ENCODE results near the gene NAT9. TPM values are rescaled to one million over a fixed set of nuclear protein-coding genes. Genes with fewer than 3 reads are reported as not detected.

The NAT9 gene
- total and polyA plus RNA-seq, 7 experiments from 2014 or later = 16.8 to 78.8 (median 53.9) TPM

- Histone ChIP-seq H3K4me1 (ENCODE audit: control insufficient read depth in 2 of 2, insufficient read depth in 2 of 2, low read length in 2 of 2) (peaks cover 55% of the 10 kb centered on the region in 2 donors), H3K36me3 (ENCODE audit: control insufficient read depth in 2 of 3, insufficient read depth in 3 of 3, low read length in 3 of 3) (no peaks in the 10 kb centered on the region), H3K9me3 (ENCODE audit: control insufficient read depth in 2 of 3, low read length in 3 of 3) (no peaks in the 10 kb centered on the region), H3K27me3 (ENCODE audit: control insufficient read depth in 2 of 2, insufficient read depth in 2 of 2, low read length in 2 of 2) (no peaks in the 10 kb centered on the region), H3K4me3 (ENCODE audit: low read length) (peak overlapping the region; percentile 95), H3K27ac (ENCODE audit: low read depth, low read length) (peak overlapping the region; percentile 71)
- ATAC-seq = peak; percentile 78
- H3K27me3 Mint-ChIP-seq = peaks cover 0 to 17% (median 0%) of the 10 kb centered on the region in 5 donors
- peaks cover 0 to 2% (median 0%) of the 10 kb centered on the region in 11 donors for H3K9me3 Mint-ChIP-seq
- H3K27ac Mint-ChIP-seq = peak overlapping the region; percentile 79 to 99 (median 93)
- POLR2A ChIA-PET = interaction anchor here (0.5 to 4.6 kb wide), 13 partner anchors 8 to 135 kb away, joined by 3 to 54 read pairs (median 18); partner anchors contain the start of genes FDXR and NAT9
- CTCF ChIA-PET = interaction anchor here (0.6 to 6.7 kb wide), 17 partner anchors 8 to 172 kb away, joined by 3 to 166 read pairs (median 7); partner anchors contain the start of gene NAT9
- peaks cover 57 to 71% (median 68%) of the 10 kb centered on the region in 7 donors for H3K4me1 Mint-ChIP-seq
- H3K36me3 Mint-ChIP-seq = peaks cover 0 to 19% (median 0%) of the 10 kb centered on the region in 5 donors
- intact Hi-C loops (cut with micrococcal nuclease) = loop anchor here (1.0 to 10.0 kb wide), 4 partner anchors 10 to 134 kb away; partner anchors contain the start of genes FDXR (in 1 of the 2) and NHERF1 (in 1 of the 2)
- peak; percentile 51 to 77 (median 68) for DNase-seq
- H3K4me3 Mint-ChIP-seq = peak overlapping the region; percentile 85 to 97 (median 92)
These were observed 37.8 kb downstream of the NAT9 start for GRCh38 chr17:74738051-74738996.

- intact Hi-C loops (cut with micrococcal nuclease) = loop anchor here (1.0 to 10.0 kb wide), 8 partner anchors 11 to 359 kb away; partner anchors contain the start of genes FDXR (in 1 of the 2) and NHERF1 (in 1 of the 2)
- POLR2A ChIA-PET = interaction anchor here (0.5 to 4.6 kb wide), 13 partner anchors 9 to 135 kb away, joined by 3 to 54 read pairs (median 18); partner anchors contain the start of genes FDXR and NAT9
- DNase-seq = peak in 5 of 9 donors; percentile 36 to 53 (median 44)
- Histone ChIP-seq H3K27ac (ENCODE audit: low read depth, low read length) (peak overlapping the region; percentile 71), H3K4me1 (ENCODE audit: control insufficient read depth in 2 of 2, insufficient read depth in 2 of 2, low read length in 2 of 2) (peaks cover 46 to 47% of the 10 kb centered on the region in 2 donors), H3K4me3 (ENCODE audit: low read length) (peak overlapping the region; percentile 95), H3K36me3 (ENCODE audit: control insufficient read depth in 2 of 3, insufficient read depth in 3 of 3, low read length in 3 of 3) (no peaks in the 10 kb centered on the region), H3K9me3 (ENCODE audit: control insufficient read depth in 2 of 3, low read length in 3 of 3) (no peaks in the 10 kb centered on the region), H3K27me3 (ENCODE audit: control insufficient read depth in 2 of 2, insufficient read depth in 2 of 2, low read length in 2 of 2) (no peaks in the 10 kb centered on the region)
- H3K27ac Mint-ChIP-seq = peak overlapping the region; percentile 79 to 99 (median 93)
- H3K27me3 Mint-ChIP-seq = peaks cover 0 to 17% (median 0%) of the 10 kb centered on the region in 5 donors
- CTCF ChIA-PET = interaction anchor here (0.5 to 6.7 kb wide), 20 partner anchors 9 to 250 kb away, joined by 3 to 166 read pairs (median 4); partner anchors contain the start of genes CDR2L and NAT9
- H3K36me3 Mint-ChIP-seq = peaks cover 0 to 12% (median 0%) of the 10 kb centered on the region in 5 donors
- H3K4me3 Mint-ChIP-seq = peak overlapping the region; percentile 85 to 97 (median 92)
- peaks cover 0 to 2% (median 0%) of the 10 kb centered on the region in 11 donors for H3K9me3 Mint-ChIP-seq
- peaks cover 51 to 63% (median 60%) of the 10 kb centered on the region in 7 donors for H3K4me1 Mint-ChIP-seq
- ATAC-seq = peak; percentile 48
These were observed 38.7 kb downstream of the NAT9 start for GRCh38 chr17:74737299-74738050.

- CTCF ChIA-PET = interaction anchor here (0.5 to 6.7 kb wide), 28 partner anchors 10 to 358 kb away, joined by 3 to 166 read pairs (median 4); partner anchors contain the start of genes CDR2L and NAT9
These were observed 39.4 kb downstream of the NAT9 start, which contains the start of gene RAB37 for GRCh38 chr17:74736513-74737298. Gene RAB37, plus strand, starts transcription at chr17:74737256. Its CDS starts 17 bp downstream, at chr17:74737273.

DNA sequence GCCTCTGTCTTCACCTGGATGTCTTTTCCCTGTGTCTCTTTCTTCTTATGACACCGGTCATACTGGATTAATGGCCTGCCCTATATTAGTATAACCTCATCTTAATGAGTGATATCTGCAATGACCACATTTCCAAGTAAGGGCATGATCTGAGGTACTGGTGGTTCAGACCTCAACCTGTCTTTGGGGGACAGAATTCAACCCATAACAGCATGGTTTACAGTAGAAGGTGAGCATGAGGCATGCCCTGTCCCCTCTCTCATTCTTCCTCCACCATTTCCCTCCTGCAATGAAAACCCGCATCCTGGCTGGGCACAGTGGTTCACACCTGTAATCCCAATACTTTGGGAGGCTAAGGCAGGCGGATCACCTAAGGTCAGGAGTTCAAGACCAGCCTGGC, 41.9 kb downstream of the NAT9 start:
- ATAC-seq (no peak), DNase-seq (no peak)
- no peak overlapping the region for H3K27ac ChIP-seq (ENCODE audit: low read depth, low read length)
- H3K36me3 ChIP-seq (ENCODE audit: control insufficient read depth in 2 of 3, insufficient read depth in 3 of 3, low read length in 3 of 3) = no peaks in the 10 kb centered on the region
- H3K27me3 Mint-ChIP-seq = peaks cover 0 to 17% (median 0%) of the 10 kb centered on the region in 5 donors
- H3K4me3 Mint-ChIP-seq = peak overlapping the region in 1 of 10 donors; percentile 57
- no peaks in the 10 kb centered on the region for H3K9me3 ChIP-seq (ENCODE audit: control insufficient read depth in 2 of 3, low read length in 3 of 3)
- peaks cover 23 to 45% (median 30%) of the 10 kb centered on the region in 7 donors for H3K4me1 Mint-ChIP-seq
- no peak overlapping the region for H3K4me3 ChIP-seq (ENCODE audit: low read length)
- H3K27ac Mint-ChIP-seq = peak overlapping the region in 5 of 9 donors; percentile 19 to 76 (median 59)
- H3K9me3 Mint-ChIP-seq = no peaks in the 10 kb centered on the region
- H3K27me3 ChIP-seq (ENCODE audit: control insufficient read depth in 2 of 2, insufficient read depth in 2 of 2, low read length in 2 of 2) = no peaks in the 10 kb centered on the region
- peaks cover 0 to 7% (median 0%) of the 10 kb centered on the region in 5 donors for H3K36me3 Mint-ChIP-seq
- intact Hi-C loops (cut with micrococcal nuclease) = loop anchor here in 1 of 2 donors (10.0 kb wide), 1 partner anchor 49 kb away; no protein-coding TSS in a partner anchor
- ChIA-PET CTCF (interaction anchor here (1.2 to 6.7 kb wide), 2 partner anchors 41 to 76 kb away, joined by 3 to 166 read pairs; partner anchors contain the start of gene NAT9), POLR2A (interaction anchor here (0.7 kb wide), 1 partner anchor 20 kb away, joined by 4 read pairs; no protein-coding TSS in a partner anchor)
- peaks cover 16 to 37% of the 10 kb centered on the region in 2 donors for H3K4me1 ChIP-seq (ENCODE audit: control insufficient read depth in 2 of 2, insufficient read depth in 2 of 2, low read length in 2 of 2)

More at GRCh38 chr17:74736513-74737298, 39.4 kb downstream of the NAT9 start, which contains the start of gene RAB37:
- Mint-ChIP-seq H3K27ac (peak within 1 kb of the TSS; percentile 79 to 99 (median 93)), H3K36me3 (peaks cover 0 to 12% (median 0%) of the 10 kb centered on the region in 5 donors), H3K27me3 (peaks cover 0 to 17% (median 0%) of the 10 kb centered on the region in 5 donors), H3K4me1 (peaks cover 43 to 55% (median 52%) of the 10 kb centered on the region in 7 donors), H3K4me3 (peak within 1 kb of the TSS; percentile 85 to 97 (median 92)), H3K9me3 (peaks cover 0 to 2% (median 0%) of the 10 kb centered on the region in 11 donors)
- H3K4me3 ChIP-seq (ENCODE audit: low read length) = peak within 1 kb of the TSS; percentile 95
- H3K27ac ChIP-seq (ENCODE audit: low read depth, low read length) = peak within 1 kb of the TSS; percentile 71
- POLR2A ChIA-PET = interaction anchor here (0.7 to 4.6 kb wide), 10 partner anchors 10 to 137 kb away, joined by 3 to 54 read pairs (median 20); partner anchors contain the start of genes FDXR and NAT9
- intact Hi-C loops (cut with micrococcal nuclease) = loop anchor here (1.0 to 10.0 kb wide), 6 partner anchors 50 to 358 kb away; no protein-coding TSS in a partner anchor
- peak; percentile 66 for ATAC-seq
- peak in 7 of 9 donors; percentile 35 to 59 (median 46) for DNase-seq
- no peaks in the 10 kb centered on the region for H3K9me3 ChIP-seq (ENCODE audit: control insufficient read depth in 2 of 3, low read length in 3 of 3)
- no peaks in the 10 kb centered on the region for H3K27me3 ChIP-seq (ENCODE audit: control insufficient read depth in 2 of 2, insufficient read depth in 2 of 2, low read length in 2 of 2)
- H3K4me1 ChIP-seq (ENCODE audit: control insufficient read depth in 2 of 2, insufficient read depth in 2 of 2, low read length in 2 of 2) = peaks cover 39 to 40% of the 10 kb centered on the region in 2 donors
- no peaks in the 10 kb centered on the region for H3K36me3 ChIP-seq (ENCODE audit: control insufficient read depth in 2 of 3, insufficient read depth in 3 of 3, low read length in 3 of 3)
